ENCODE measurements around the gene NEGR1. TPM values are rescaled to one million over a fixed set of nuclear protein-coding genes. Genes with fewer than 3 reads are reported as not detected.

NEGR1 gene
- total RNA-seq, 6 donors from 2014 or later: 3.1 to 14.7 (median 8.9) TPM

- no peaks in the 10 kb centered on the region for H3K4me1 ChIP-seq
- DNase-seq: no peak
- H3K27ac ChIP-seq: no peak overlapping the region
- no peak for TF ChIP-seq CTCF (IDR thresholded peaks at IDR 0.05)
- TF ChIP-seq EP300 (IDR thresholded peaks at IDR 0.05): no peak
- no peak for TF ChIP-seq POLR2A (IDR thresholded peaks at IDR 0.05)
- TF ChIP-seq POLR2AphosphoS5 (IDR thresholded peaks at IDR 0.05): no peak
- H3K4me3 ChIP-seq: no peak overlapping the region
- peaks cover 0 to 4% (median 0%) of the 10 kb centered on the region in 4 donors for H3K9me3 ChIP-seq
- H3K36me3 ChIP-seq: no peaks in the 10 kb centered on the region
- ATAC-seq (ENCODE audit: low FRiP score in 2 of 2): no peak
- no peaks in the 10 kb centered on the region for H3K27me3 ChIP-seq
These were observed 889.0 kb downstream of the NEGR1 start for GRCh38 chr1:71393301-71393700.

- ATAC-seq (ENCODE audit: low FRiP score in 2 of 2): no peak
These were observed 891.8 kb downstream of the NEGR1 start for GRCh38 chr1:71390518-71390917.

GRCh38 chr1:71377886-71378285 is 904.5 kb downstream of the NEGR1 start:
- H3K4me3 ChIP-seq: no peak overlapping the region
- TF ChIP-seq POLR2A (IDR thresholded peaks at IDR 0.05) (no peak), CTCF (IDR thresholded peaks at IDR 0.05) (no peak), EP300 (IDR thresholded peaks at IDR 0.05) (no peak)
- no peak overlapping the region for H3K27ac ChIP-seq
- no peaks in the 10 kb centered on the region for H3K4me1 ChIP-seq
- no peaks in the 10 kb centered on the region for H3K36me3 ChIP-seq
- DNase-seq (no peak), ATAC-seq (ENCODE audit: low FRiP score in 2 of 2) (no peak)
- no peaks in the 10 kb centered on the region for H3K9me3 ChIP-seq
- no peaks in the 10 kb centered on the region for H3K27me3 ChIP-seq
- WGBS, 2 donors: 62 to 71% methylated on average over 3 of the region's 3 CpGs

More at GRCh38 chr1:71390518-71390917, 891.8 kb downstream of the NEGR1 start:
- Histone ChIP-seq H3K4me3 (no peak overlapping the region), H3K36me3 (no peaks in the 10 kb centered on the region), H3K4me1 (no peaks in the 10 kb centered on the region), H3K27ac (no peak overlapping the region), H3K27me3 (no peaks in the 10 kb centered on the region), H3K9me3 (peaks cover 0 to 4% (median 0%) of the 10 kb centered on the region in 4 donors)
- 82 to 89% methylated on average over 2 of the region's 2 CpGs for WGBS, 2 donors
- no peak for DNase-seq
- TF ChIP-seq POLR2AphosphoS5 (IDR thresholded peaks at IDR 0.05): no peak
- no peak for TF ChIP-seq EP300 (IDR thresholded peaks at IDR 0.05)

- no peaks in the 10 kb centered on the region for H3K4me1 ChIP-seq
- H3K36me3 ChIP-seq: no peaks in the 10 kb centered on the region
- H3K4me3 ChIP-seq: no peak overlapping the region
- no peaks in the 10 kb centered on the region for H3K9me3 ChIP-seq
- ATAC-seq (ENCODE audit: low FRiP score in 2 of 2) (no peak), DNase-seq (no peak)
- H3K27me3 ChIP-seq: no peaks in the 10 kb centered on the region
- H3K27ac ChIP-seq: no peak overlapping the region
- TF ChIP-seq EP300 (IDR thresholded peaks at IDR 0.05): no peak
- TF ChIP-seq CTCF (IDR thresholded peaks at IDR 0.05): no peak
- TF ChIP-seq POLR2A (IDR thresholded peaks at IDR 0.05): no peak
- TF ChIP-seq POLR2AphosphoS5 (IDR thresholded peaks at IDR 0.05): no peak
- 90 to 91% methylated on average over 2 of the region's 2 CpGs for WGBS, 2 donors
These were observed 909.8 kb downstream of the NEGR1 start for GRCh38 chr1:71372496-71372895.

GRCh38 chr1:71371581-71371980 is 910.8 kb downstream of the NEGR1 start:
- DNase-seq (no peak), ATAC-seq (ENCODE audit: low FRiP score in 2 of 2) (no peak)
- H3K27me3 ChIP-seq: no peaks in the 10 kb centered on the region
- H3K4me1 ChIP-seq: no peaks in the 10 kb centered on the region
- WGBS, 2 donors: 89 to 90% methylated on average over 1 of the region's 1 CpG
- H3K4me3 ChIP-seq: no peak overlapping the region
- no peak overlapping the region for H3K27ac ChIP-seq
- no peak for TF ChIP-seq EP300 (IDR thresholded peaks at IDR 0.05)
- TF ChIP-seq CTCF (IDR thresholded peaks at IDR 0.05): no peak
- no peak for TF ChIP-seq POLR2AphosphoS5 (IDR thresholded peaks at IDR 0.05)
- no peak for TF ChIP-seq POLR2A (IDR thresholded peaks at IDR 0.05)
- H3K9me3 ChIP-seq: no peaks in the 10 kb centered on the region
- H3K36me3 ChIP-seq: no peaks in the 10 kb centered on the region

Measured in upper lobe of left lung (tissue), 6 donors.